Trophoblast cell (in vitro differentiated cells and primary cell): ENCODE measurements around the gene DAB1.

Experiments used
- DNase-seq, 2 donors: peaks; one replicate each; pipeline ENCODE4 v3.0.0-alpha.2; 2016
- H2AFZ ChIP-seq: 2 replicates; pipeline ENCODE4 v1.6.1; 2013; ENCODE audit warnings: low read length, moderate library complexity, mild to moderate bottlenecking; ENCODE audit not compliant: insufficient read depth, poor library complexity
- H2AK5ac ChIP-seq: 2 replicates; pipeline ENCODE4 v1.6.1; 2013; ENCODE audit warnings: mild to moderate bottlenecking, low read length
- H2BK120ac ChIP-seq: 2 replicates; pipeline ENCODE4 v1.6.1; 2013; ENCODE audit warnings: low read length, mild to moderate bottlenecking, moderate library complexity; ENCODE audit not compliant: insufficient read depth, poor library complexity
- H2BK12ac ChIP-seq: 2 replicates; pipeline ENCODE4 v1.6.1; 2013; ENCODE audit warnings: mild to moderate bottlenecking, low read length, moderate library complexity
- H2BK5ac ChIP-seq: 2 replicates; pipeline ENCODE4 v1.6.1; 2013; ENCODE audit warnings: low read length, low read depth, moderate library complexity, mild to moderate bottlenecking; ENCODE audit not compliant: poor library complexity
- H3K14ac ChIP-seq: 2 replicates; pipeline ENCODE4 v1.6.1; 2013; ENCODE audit warnings: mild to moderate bottlenecking, low read length
- H3K18ac ChIP-seq: 2 replicates; pipeline ENCODE4 v1.6.1; 2013; ENCODE audit warnings: mild to moderate bottlenecking, low read length
- H3K23ac ChIP-seq: 2 replicates; pipeline ENCODE4 v1.6.1; 2013; ENCODE audit warnings: low read length
- H3K27ac ChIP-seq: 2 replicates; pipeline ENCODE4 v1.5.1; 2013; ENCODE audit warnings: low read depth, mild to moderate bottlenecking, inconsistent platforms, low read length, moderate library complexity
- H3K27me3 ChIP-seq: 2 replicates; pipeline ENCODE4 v1.6.1; 2013; ENCODE audit warnings: inconsistent platforms, mild to moderate bottlenecking, low read length, moderate library complexity; ENCODE audit not compliant: insufficient read depth
- H3K36me3 ChIP-seq, 2 experiments: 1 replicate in 1 of 2; 2 replicates in 1 of 2; pipeline ENCODE4 v1.6.1; 2013; ENCODE audit warnings: low read length in 2 of 2, mild to moderate bottlenecking in 2 of 2, moderate library complexity in 1 of 2; ENCODE audit not compliant: insufficient read depth in 2 of 2, control insufficient read depth in 1 of 2
- H3K4ac ChIP-seq: 2 replicates; pipeline ENCODE4 v1.6.1; 2013; ENCODE audit warnings: low read depth, mild to moderate bottlenecking, low read length, moderate library complexity
- H3K4me1 ChIP-seq, 2 experiments: 1 replicate in 1 of 2; 2 replicates in 1 of 2; pipeline ENCODE4 v1.6.1; 2013; ENCODE audit warnings: low read length in 2 of 2, mild to moderate bottlenecking in 2 of 2, moderate library complexity in 1 of 2; ENCODE audit not compliant: insufficient read depth in 2 of 2, control insufficient read depth in 1 of 2
- H3K4me2 ChIP-seq: 2 replicates; pipeline ENCODE4 v1.6.1; 2013; ENCODE audit warnings: inconsistent platforms, mild to moderate bottlenecking, low read length, moderate library complexity
- H3K4me3 ChIP-seq: 2 replicates; pipeline ENCODE4 v1.5.1; 2013; ENCODE audit warnings: mild to moderate bottlenecking, low read depth, low read length, inconsistent platforms
- H3K79me1 ChIP-seq: one replicate; pipeline ENCODE4 v1.6.1; 2013; ENCODE audit warnings: low read length
- H3K79me2 ChIP-seq: 2 replicates; pipeline ENCODE4 v1.6.1; 2013; ENCODE audit warnings: low read length, mild to moderate bottlenecking; ENCODE audit not compliant: control insufficient read depth, insufficient read depth, poor library complexity
- H3K9ac ChIP-seq: 2 replicates; pipeline ENCODE4 v1.6.1; 2013; ENCODE audit warnings: mild to moderate bottlenecking, low read length
- H3K9me3 ChIP-seq: 2 replicates; pipeline ENCODE4 v1.6.1; 2013; ENCODE audit warnings: low read depth, mild to moderate bottlenecking, control low read depth, inconsistent platforms, low read length; ENCODE audit not compliant: insufficient read depth
- H4K12ac ChIP-seq: 2 replicates; pipeline ENCODE4 v1.6.1; 2013; ENCODE audit warnings: low read depth, mild to moderate bottlenecking, low read length, moderate library complexity
- H4K8ac ChIP-seq: 2 replicates; pipeline ENCODE4 v1.6.1; 2013; ENCODE audit warnings: low read depth, mild to moderate bottlenecking, low read length, moderate library complexity
- H4K91ac ChIP-seq: one replicate; pipeline ENCODE4 v1.6.1; 2013; ENCODE audit warnings: low read depth, mild to moderate bottlenecking, low read length, moderate library complexity
- WGBS: extraction: QIAGEN DNeasy Blood & Tissue Kit; methylation state at CpG from one replicate; pipeline ENCODE4 v1.1.7; 2013; ENCODE audit warnings: missing lambda C conversion rate; ENCODE audit not compliant: insufficient read length, insufficient coverage; ENCODE audit errors: extremely low coverage; 5-methylcytosine and 5-hydroxymethylcytosine counted together

The DAB1 gene

GRCh38 chr1:57020216-57020615 is 403.6 kb downstream of the DAB1 start:
- DNase-seq, result no peak

DNA sequence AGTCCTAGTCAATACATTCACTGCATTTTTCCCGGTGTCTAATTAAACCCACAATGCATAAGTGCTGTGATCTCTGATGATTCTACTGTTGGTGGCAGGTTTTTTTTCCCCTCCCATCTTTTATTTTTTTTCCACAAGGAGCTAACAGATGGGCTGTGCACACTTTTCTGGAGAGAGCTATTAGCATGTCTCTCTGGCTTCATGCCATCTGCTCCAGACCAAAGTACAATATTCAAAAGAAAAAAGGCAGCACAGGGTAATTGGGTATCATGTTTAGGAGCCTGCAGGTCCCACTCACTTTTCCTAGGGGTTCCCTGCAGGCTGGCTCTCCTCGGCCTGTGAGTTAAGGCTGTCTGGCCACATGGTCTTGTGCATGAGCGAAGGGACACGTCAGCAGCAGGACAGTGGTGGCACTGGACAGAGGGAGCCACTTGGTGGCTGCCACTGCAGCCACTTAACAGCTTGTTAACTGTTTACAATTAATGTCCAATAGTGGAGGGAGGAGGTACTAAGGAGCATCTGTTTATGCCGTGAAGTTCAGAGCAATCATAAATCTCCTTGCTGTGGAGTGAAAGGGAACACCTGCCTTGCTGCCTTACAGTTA is 404.5 kb downstream of the DAB1 start:
- Histone ChIP-seq H3K23ac (no peak overlapping the region), H4K8ac (no peak overlapping the region), H2AK5ac (no peak overlapping the region), H3K9ac (no peak overlapping the region), H4K12ac (no peak overlapping the region), H2BK12ac (no peak overlapping the region), H3K79me1 (no peaks in the 10 kb centered on the region), H3K14ac (no peak overlapping the region), H4K91ac (no peak overlapping the region), H3K79me2 (no peaks in the 10 kb centered on the region), H2BK120ac (no peak overlapping the region), H3K4me2 (no peak overlapping the region), H2BK5ac (no peak overlapping the region), H3K36me3 (no peaks in the 10 kb centered on the region), H3K4ac (no peak overlapping the region), H3K27me3 (no peaks in the 10 kb centered on the region), H3K27ac (no peak overlapping the region), H3K4me1 (no peaks in the 10 kb centered on the region), H3K4me3 (no peak overlapping the region), H3K18ac (no peak overlapping the region), H3K9me3 (peaks cover 2% of the 10 kb centered on the region), H2AFZ (no peak overlapping the region)
- no CpG with 5 or more reads among the region's 5 CpGs for WGBS
- DNase-seq, result no peak

More at GRCh38 chr1:57020216-57020615, 403.6 kb downstream of the DAB1 start:
- H4K8ac ChIP-seq, result no peak overlapping the region
- H2AK5ac ChIP-seq, result no peak overlapping the region
- no peak overlapping the region for H3K4me3 ChIP-seq
- no peak overlapping the region for H3K4ac ChIP-seq
- no peak overlapping the region for H2BK5ac ChIP-seq
- H2BK12ac ChIP-seq, result no peak overlapping the region
- no peaks in the 10 kb centered on the region for H3K27me3 ChIP-seq
- H3K9me3 ChIP-seq, result no peaks in the 10 kb centered on the region
- H3K27ac ChIP-seq, result no peak overlapping the region
- H3K79me1 ChIP-seq, result no peaks in the 10 kb centered on the region
- H3K4me2 ChIP-seq, result no peak overlapping the region
- no peak overlapping the region for H2BK120ac ChIP-seq
- H3K4me1 ChIP-seq, result no peaks in the 10 kb centered on the region
- WGBS, result no CpG with 5 or more reads among the region's 1 CpG
- H3K14ac ChIP-seq, result no peak overlapping the region
- H4K91ac ChIP-seq, result no peak overlapping the region
- H3K23ac ChIP-seq, result no peak overlapping the region
- no peak overlapping the region for H3K18ac ChIP-seq
- H3K36me3 ChIP-seq, result no peaks in the 10 kb centered on the region
- H3K79me2 ChIP-seq, result no peaks in the 10 kb centered on the region
- H3K9ac ChIP-seq, result no peak overlapping the region
- no peak overlapping the region for H2AFZ ChIP-seq
- no peak overlapping the region for H4K12ac ChIP-seq

DNA sequence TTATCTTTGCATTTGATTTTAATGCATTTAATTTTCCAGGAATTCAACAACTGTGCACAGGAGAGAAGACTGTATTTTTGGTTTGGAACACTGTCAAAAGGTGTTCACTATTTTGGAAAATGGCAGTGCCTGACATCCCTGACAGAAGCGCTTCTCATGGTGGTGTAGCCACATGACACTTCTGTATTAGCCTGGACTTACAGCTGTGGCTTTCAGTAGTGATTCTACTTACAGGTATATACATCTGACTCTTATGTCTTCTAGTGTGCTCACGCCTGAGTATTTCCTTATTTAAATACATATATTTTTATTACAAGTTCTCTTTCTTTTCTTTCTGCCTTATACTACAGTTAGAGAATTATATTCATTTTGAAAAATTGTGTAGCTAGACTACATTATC is 405.7 kb downstream of the DAB1 start:
- H3K9me3 ChIP-seq, result peaks cover 2% of the 10 kb centered on the region
- H3K4me3 ChIP-seq, result no peak overlapping the region

GRCh38 chr1:57017717-57018116 is 406.1 kb downstream of the DAB1 start:
- no peak overlapping the region for H2BK5ac ChIP-seq
- H3K18ac ChIP-seq, result no peak overlapping the region
- no peak for DNase-seq
- H3K36me3 ChIP-seq, result no peaks in the 10 kb centered on the region
- H2AFZ ChIP-seq, result no peak overlapping the region
- no peak overlapping the region for H3K4ac ChIP-seq
- H3K27ac ChIP-seq, result no peak overlapping the region
- no peak overlapping the region for H2AK5ac ChIP-seq
- WGBS, result no CpG with 5 or more reads among the region's 7 CpGs
- no peak overlapping the region for H3K4me2 ChIP-seq
- no peak overlapping the region for H3K14ac ChIP-seq
- no peak overlapping the region for H4K12ac ChIP-seq
- no peak overlapping the region for H2BK120ac ChIP-seq
- no peak overlapping the region for H2BK12ac ChIP-seq
- no peak overlapping the region for H3K4me3 ChIP-seq
- no peak overlapping the region for H3K9ac ChIP-seq
- no peaks in the 10 kb centered on the region for H3K79me2 ChIP-seq
- H3K4me1 ChIP-seq, result no peaks in the 10 kb centered on the region
- H4K8ac ChIP-seq, result no peak overlapping the region
- no peaks in the 10 kb centered on the region for H3K79me1 ChIP-seq
- H3K27me3 ChIP-seq, result no peaks in the 10 kb centered on the region
- H3K9me3 ChIP-seq, result peaks cover 2% of the 10 kb centered on the region
- no peak overlapping the region for H4K91ac ChIP-seq
- H3K23ac ChIP-seq, result no peak overlapping the region

More for the DNA sequence above, 405.7 kb downstream of the DAB1 start:
- Histone ChIP-seq H3K36me3 (no peaks in the 10 kb centered on the region), H4K12ac (no peak overlapping the region), H3K27me3 (no peaks in the 10 kb centered on the region), H4K8ac (no peak overlapping the region), H3K9ac (no peak overlapping the region), H3K23ac (no peak overlapping the region), H4K91ac (no peak overlapping the region), H3K79me1 (no peaks in the 10 kb centered on the region), H2AK5ac (no peak overlapping the region), H3K4me2 (no peak overlapping the region), H3K18ac (no peak overlapping the region), H3K14ac (no peak overlapping the region), H2BK120ac (no peak overlapping the region), H3K4ac (no peak overlapping the region), H2BK12ac (no peak overlapping the region), H3K79me2 (no peaks in the 10 kb centered on the region), H3K27ac (no peak overlapping the region), H2BK5ac (no peak overlapping the region), H3K4me1 (no peaks in the 10 kb centered on the region), H2AFZ (no peak overlapping the region)
- WGBS, result no CpG with 5 or more reads among the region's 2 CpGs
- no peak for DNase-seq
